Right lobe of liver (tissue), 4 donors: Measurements from ENCODE around the gene RACK1.

Experiments
- POLR2A ChIP-seq: fragments of 450-650 bp; IDR thresholded peaks from one replicate; pipeline ENCODE4 v1.6.1; 2017; ENCODE audit warnings: antibody characterized with exemption, mild to moderate bottlenecking
- TF ChIP-seq, protein P1 (sequence below), 4 donors: fragments of 200-600 bp in 3 of 4; fragments of 450-650 bp in 1 of 4; IDR thresholded peaks; one replicate each; pipeline versions ENCODE4 v1.5.1 to v1.8.0; 2016 to 2022; ENCODE audit warnings: antibody characterized with exemption in 4 of 4, mild to moderate bottlenecking in 2 of 4
- donor health status: DM: no; HTN: no; CAD: no.
- donor health status: DM: no; HTN: no; CAD: no.
- donor health status: DM: no; HTN: yes; CAD: no.

- TF ChIP-seq, protein P1, sequence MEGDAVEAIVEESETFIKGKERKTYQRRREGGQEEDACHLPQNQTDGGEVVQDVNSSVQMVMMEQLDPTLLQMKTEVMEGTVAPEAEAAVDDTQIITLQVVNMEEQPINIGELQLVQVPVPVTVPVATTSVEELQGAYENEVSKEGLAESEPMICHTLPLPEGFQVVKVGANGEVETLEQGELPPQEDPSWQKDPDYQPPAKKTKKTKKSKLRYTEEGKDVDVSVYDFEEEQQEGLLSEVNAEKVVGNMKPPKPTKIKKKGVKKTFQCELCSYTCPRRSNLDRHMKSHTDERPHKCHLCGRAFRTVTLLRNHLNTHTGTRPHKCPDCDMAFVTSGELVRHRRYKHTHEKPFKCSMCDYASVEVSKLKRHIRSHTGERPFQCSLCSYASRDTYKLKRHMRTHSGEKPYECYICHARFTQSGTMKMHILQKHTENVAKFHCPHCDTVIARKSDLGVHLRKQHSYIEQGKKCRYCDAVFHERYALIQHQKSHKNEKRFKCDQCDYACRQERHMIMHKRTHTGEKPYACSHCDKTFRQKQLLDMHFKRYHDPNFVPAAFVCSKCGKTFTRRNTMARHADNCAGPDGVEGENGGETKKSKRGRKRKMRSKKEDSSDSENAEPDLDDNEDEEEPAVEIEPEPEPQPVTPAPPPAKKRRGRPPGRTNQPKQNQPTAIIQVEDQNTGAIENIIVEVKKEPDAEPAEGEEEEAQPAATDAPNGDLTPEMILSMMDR (IDR thresholded peaks at IDR 0.05): no peak
- no peak for TF ChIP-seq POLR2A
These were observed 24.9 kb downstream of the RACK1 start for GRCh38 chr5:181218795-181219124.
